T-cell (primary cell): ENCODE results near the gene TMEM109. TPM values are rescaled to one million over a fixed set of nuclear protein-coding genes. Genes with fewer than 3 reads are reported as not detected.

Experiments used
- ATAC-seq, 4 experiments: fragments of 200-7000 bp in 3 of 4; fragments of 150-1000 bp in 1 of 4; cut with Tn5 transposase; replicated peaks in 1 of 4; 1 replicate in 3 of 4; 2 replicates in 1 of 4; pipeline ENCODE4 v1.10.0; 2021; ENCODE audit warnings: moderate library complexity in 3 of 4, mild to moderate bottlenecking in 2 of 4, moderate number of reproducible peaks in 1 of 4
- CTCF ChIA-PET, 2 donors: fragments of 300-600 bp; sonication (Branson Sonifier 250); formaldehyde crosslinking; loops; one replicate each; lab custom pipeline; 2022; ENCODE audit warnings: antibody characterized with exemption in 2 of 2; lab: Charles Lee
- POLR2A ChIA-PET, 2 donors: fragments of 300-600 bp; sonication (Branson Sonifier 250); formaldehyde crosslinking; loops; one replicate each; lab custom pipeline; 2022; ENCODE audit warnings: antibody characterized with exemption in 2 of 2; lab: Charles Lee
- DNase-seq, 35 experiments: peaks; one replicate each; pipeline versions ENCODE4 v3.0.0 to v3.0.0-alpha.2; 2013 to 2023
- H3K27ac ChIP-seq: one replicate; pipeline ENCODE4 v1.5.1; 2013; ENCODE audit warnings: low read length
- H3K27me3 ChIP-seq, 2 experiments: replicated peaks in 1 of 2; 1 replicate in 1 of 2; 2 replicates in 1 of 2; pipeline versions ENCODE4 v1.6.1 to v1.7.0; 2013; ENCODE audit warnings: low read length in 1 of 2, mixed read lengths in 1 of 2; ENCODE audit not compliant: control insufficient read depth in 2 of 2, insufficient read depth in 2 of 2; ENCODE audit errors: extremely low read depth in 1 of 2
- H3K36me3 ChIP-seq, 2 donors: 1 replicate in 1 of 2; 2 replicates in 1 of 2; pipeline versions ENCODE4 v1.6.1 to v1.7.0; 2013; ENCODE audit warnings: low read length in 1 of 2; ENCODE audit not compliant: control insufficient read depth in 2 of 2, insufficient read depth in 1 of 2; ENCODE audit errors: extremely low read depth in 1 of 2
- H3K4me1 ChIP-seq, 2 experiments: 1 replicate in 1 of 2; 2 replicates in 1 of 2; pipeline versions ENCODE4 v1.6.1 to v1.7.0; 2013; ENCODE audit warnings: low read length in 2 of 2, mixed read lengths in 1 of 2; ENCODE audit not compliant: insufficient read depth in 2 of 2, control insufficient read depth in 1 of 2; ENCODE audit errors: extremely low read depth in 1 of 2
- H3K4me3 ChIP-seq, 2 donors: 1 replicate in 1 of 2; 2 replicates in 1 of 2; pipeline versions ENCODE4 v1.5.1 to v1.7.0; 2013; ENCODE audit warnings: mild to moderate bottlenecking in 2 of 2, low read length in 1 of 2, moderate library complexity in 1 of 2; ENCODE audit not compliant: control insufficient read depth in 1 of 2; ENCODE audit errors: extremely low read depth in 1 of 2
- H3K9me3 ChIP-seq: 2 replicates; pipeline ENCODE4 v1.7.0; 2013
- H3K27ac Mint-ChIP-seq, 2 donors: one replicate each; pipeline ENCODE4 v1.8.0; 2020 to 2021; ENCODE audit warnings: mild to moderate bottlenecking in 2 of 2, mixed read lengths in 2 of 2
- H3K27me3 Mint-ChIP-seq, 2 donors: one replicate each; pipeline ENCODE4 v1.8.0; 2021 to 2022; ENCODE audit warnings: mixed read lengths in 2 of 2
- H3K36me3 Mint-ChIP-seq: one replicate; pipeline ENCODE4 v1.8.0; 2021; ENCODE audit warnings: mixed read lengths
- H3K4me1 Mint-ChIP-seq, 3 donors: one replicate each; pipeline ENCODE4 v1.8.0; 2020 to 2022; ENCODE audit warnings: mixed read lengths in 3 of 3, mild to moderate bottlenecking in 1 of 3
- H3K4me3 Mint-ChIP-seq, 3 donors: one replicate each; pipeline ENCODE4 v1.8.0; 2020 to 2022; ENCODE audit warnings: mild to moderate bottlenecking in 3 of 3, mixed read lengths in 3 of 3, moderate library complexity in 3 of 3
- H3K9me3 Mint-ChIP-seq, 3 donors: one replicate each; pipeline ENCODE4 v1.8.0; 2020 to 2022; ENCODE audit warnings: mixed read lengths in 3 of 3
- WGBS: methylation state at CpG from one replicate; pipeline ENCODE4 v1.1.5; 2013; ENCODE audit warnings: missing lambda C conversion rate; ENCODE audit not compliant: insufficient coverage; 5-methylcytosine and 5-hydroxymethylcytosine counted together
- total RNA-seq, 35 experiments: library from RNA in 6 of 35; stranded (reverse) in 6 of 35; fragments of 120-200 nt in 1 of 35; gene quantifications; one replicate each; pipeline versions ENCODE4 v1.2.1 to v1.2.4 and lab custom pipeline; 2013 to 2026

The TMEM109 gene
- total RNA-seq, 5 donors from 2014 or later (not counting 1 experiment from before 2014, with no cell fraction given), result 55.6 to 82.1 (median 71.8) TPM

DNA sequence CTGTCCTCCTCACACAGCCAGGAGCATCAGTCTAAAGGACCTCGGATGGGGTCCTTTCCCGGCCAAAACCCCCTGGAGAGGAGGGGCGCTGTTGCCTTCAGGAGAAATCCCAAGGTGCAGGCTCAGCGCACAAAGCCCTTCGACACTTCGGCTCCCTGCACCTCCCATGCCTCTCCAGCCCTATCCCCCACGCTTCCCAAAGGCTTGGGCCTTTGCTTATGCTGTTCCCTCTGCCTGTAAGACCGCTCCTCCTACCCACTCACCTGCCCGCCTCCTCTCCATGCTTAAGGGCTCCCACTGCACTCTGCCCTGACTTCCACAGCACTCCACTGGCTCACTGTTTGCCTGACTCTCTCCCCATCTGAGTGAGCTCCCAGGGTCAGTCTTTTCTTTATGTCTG is 24.5 kb downstream of the TMEM109 start:
- Histone ChIP-seq H3K27ac (no peak overlapping the region), H3K4me1 (peaks cover 0 to 3% of the 10 kb centered on the region in 2 experiments), H3K36me3 (peaks cover 0 to 2% of the 10 kb centered on the region in 2 donors), H3K9me3 (no peaks in the 10 kb centered on the region), H3K4me3 (no peak overlapping the region), H3K27me3 (peaks cover 0 to 30% of the 10 kb centered on the region in 2 experiments)
- ChIA-PET POLR2A (no interaction called here), CTCF (no interaction called here)
- Mint-ChIP-seq H3K4me1 (peaks cover 0 to 3% (median 0%) of the 10 kb centered on the region in 3 donors), H3K27me3 (peaks cover 0 to 8% of the 10 kb centered on the region in 2 donors), H3K9me3 (no peaks in the 10 kb centered on the region), H3K27ac (no peak overlapping the region), H3K36me3 (peaks cover 5% of the 10 kb centered on the region), H3K4me3 (no peak overlapping the region)
- ATAC-seq (no peak), DNase-seq (no peak)
- WGBS, result 77% methylated on average over 6 of the region's 9 CpGs

DNA sequence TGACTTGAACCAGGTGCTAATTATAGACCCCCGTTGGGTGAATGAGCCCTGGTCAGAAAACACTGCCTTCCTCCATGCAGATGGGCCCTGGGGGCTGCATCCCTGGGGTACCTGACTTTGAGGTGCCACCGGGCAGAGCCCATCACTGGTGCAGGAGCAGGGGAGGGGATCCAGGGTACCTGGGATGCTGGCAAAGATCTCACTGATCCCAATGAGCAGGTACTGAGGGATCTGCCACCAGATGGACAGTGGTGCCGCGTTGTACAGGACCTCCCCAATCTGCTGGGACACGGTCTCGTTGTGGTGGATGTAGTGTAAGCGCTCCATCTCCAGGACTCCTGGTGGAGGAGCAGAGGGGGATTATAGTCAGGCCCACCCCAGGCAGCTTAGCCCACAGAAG is 25.3 kb downstream of the TMEM109 start:
- CTCF ChIA-PET, result no interaction called here
- peaks cover 0 to 25% of the 10 kb centered on the region in 2 experiments for H3K27me3 ChIP-seq

DNA sequence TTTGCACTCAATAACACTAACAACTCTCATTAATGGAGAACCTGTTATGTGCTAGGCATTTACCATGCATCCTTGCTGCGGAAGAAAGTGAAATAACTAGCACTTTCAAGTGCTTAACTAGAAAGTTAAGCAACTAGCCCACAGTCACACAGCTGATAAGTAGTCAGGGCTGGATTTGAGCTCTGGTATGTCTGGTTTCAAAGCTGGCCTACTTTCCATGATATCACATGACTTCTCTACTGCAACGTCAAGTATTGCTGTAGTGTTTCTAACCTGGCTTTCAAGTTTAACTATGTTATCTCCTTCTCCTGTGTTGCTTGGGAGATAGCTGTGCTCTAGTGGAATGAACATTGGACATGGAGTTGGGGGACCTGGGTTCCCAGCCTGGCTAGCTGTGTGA is 25.9 kb downstream of the TMEM109 start:
- DNase-seq, result no peak
- H3K4me1 ChIP-seq, result peaks cover 0 to 3% of the 10 kb centered on the region in 2 experiments
- peaks cover 0 to 23% of the 10 kb centered on the region in 2 experiments for H3K27me3 ChIP-seq
- no peak overlapping the region for H3K27ac ChIP-seq
- WGBS, result no CpG with 5 or more reads among the region's 2 CpGs
- POLR2A ChIA-PET, result no interaction called here
- Mint-ChIP-seq H3K4me3 (no peak overlapping the region), H3K9me3 (no peaks in the 10 kb centered on the region), H3K27me3 (peaks cover 0 to 4% of the 10 kb centered on the region in 2 donors), H3K4me1 (peaks cover 0 to 3% (median 0%) of the 10 kb centered on the region in 3 donors), H3K27ac (no peak overlapping the region), H3K36me3 (peaks cover 11% of the 10 kb centered on the region)
- no peak overlapping the region for H3K4me3 ChIP-seq
- peaks cover 0 to 2% of the 10 kb centered on the region in 2 donors for H3K36me3 ChIP-seq
- CTCF ChIA-PET, result no interaction called here
- peak in 1 of 4 experiments; percentile 23 for ATAC-seq
- no peaks in the 10 kb centered on the region for H3K9me3 ChIP-seq

More for the DNA sequence above, 25.3 kb downstream of the TMEM109 start:
- Histone ChIP-seq H3K27ac (no peak overlapping the region), H3K9me3 (no peaks in the 10 kb centered on the region), H3K36me3 (peaks cover 0 to 2% of the 10 kb centered on the region in 2 donors), H3K4me3 (no peak overlapping the region), H3K4me1 (peaks cover 0 to 3% of the 10 kb centered on the region in 2 experiments)
- Mint-ChIP-seq H3K4me1 (peaks cover 0 to 3% (median 0%) of the 10 kb centered on the region in 3 donors), H3K9me3 (no peaks in the 10 kb centered on the region), H3K36me3 (peaks cover 9% of the 10 kb centered on the region), H3K27ac (no peak overlapping the region), H3K27me3 (peaks cover 0 to 4% of the 10 kb centered on the region in 2 donors), H3K4me3 (no peak overlapping the region)
- ATAC-seq (no peak), DNase-seq (no peak)
- POLR2A ChIA-PET, result no interaction called here
- 90% methylated on average over 7 of the region's 7 CpGs for WGBS

DNA sequence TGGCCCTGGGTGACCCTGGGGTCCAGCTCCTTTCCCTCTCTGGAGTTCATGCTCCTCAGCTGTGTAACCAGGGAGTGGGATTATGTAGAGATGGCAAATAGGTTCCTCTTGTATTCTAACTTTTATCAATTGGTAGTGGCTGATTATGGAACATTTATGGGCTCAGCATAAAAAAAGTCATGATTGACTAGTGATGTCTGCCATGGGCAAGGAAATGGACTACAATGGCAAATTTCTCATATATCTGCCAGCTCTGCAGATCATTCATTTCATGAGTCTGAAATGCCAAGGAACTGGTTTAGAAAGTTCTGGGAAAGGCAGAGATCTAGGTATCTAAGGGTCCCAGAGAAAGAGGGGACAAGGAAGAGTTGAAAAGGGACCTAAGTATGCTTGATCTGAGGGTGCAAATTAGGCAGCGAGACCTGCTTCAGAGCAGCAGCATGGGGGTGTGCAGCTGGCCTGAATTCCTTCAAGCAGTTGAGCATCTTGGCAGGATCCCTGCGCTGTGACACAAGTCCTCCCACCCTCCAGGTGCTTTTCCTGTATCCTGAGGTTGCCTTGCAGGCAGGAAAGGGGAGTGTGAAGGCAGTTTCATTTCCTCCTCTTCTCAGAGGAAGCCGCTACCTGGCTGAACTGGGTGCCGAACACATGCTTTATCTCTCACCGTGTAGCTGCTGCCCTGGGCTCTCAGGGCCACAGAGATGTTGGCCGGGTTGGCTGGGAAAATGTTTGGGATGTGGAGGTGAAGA is 27.6 kb downstream of the TMEM109 start:
- WGBS, result 100% methylated on average over 1 of the region's 6 CpGs
- H3K27me3 Mint-ChIP-seq, result peaks cover 0 to 2% of the 10 kb centered on the region in 2 donors
- H3K4me1 Mint-ChIP-seq, result peaks cover 0 to 3% (median 0%) of the 10 kb centered on the region in 3 donors
- Histone ChIP-seq H3K4me1 (peaks cover 0 to 3% of the 10 kb centered on the region in 2 experiments), H3K27me3 (peaks cover 0 to 11% of the 10 kb centered on the region in 2 experiments), H3K4me3 (no peak overlapping the region), H3K36me3 (peaks cover 0 to 2% of the 10 kb centered on the region in 2 donors), H3K27ac (no peak overlapping the region), H3K9me3 (no peaks in the 10 kb centered on the region)
- ChIA-PET POLR2A (no interaction called here), CTCF (no interaction called here)
- no peaks in the 10 kb centered on the region for H3K9me3 Mint-ChIP-seq
- peaks cover 14% of the 10 kb centered on the region for H3K36me3 Mint-ChIP-seq
- no peak overlapping the region for H3K4me3 Mint-ChIP-seq
- DNase-seq, result no peak
- ATAC-seq, result no peak
- no peak overlapping the region for H3K27ac Mint-ChIP-seq

DNA sequence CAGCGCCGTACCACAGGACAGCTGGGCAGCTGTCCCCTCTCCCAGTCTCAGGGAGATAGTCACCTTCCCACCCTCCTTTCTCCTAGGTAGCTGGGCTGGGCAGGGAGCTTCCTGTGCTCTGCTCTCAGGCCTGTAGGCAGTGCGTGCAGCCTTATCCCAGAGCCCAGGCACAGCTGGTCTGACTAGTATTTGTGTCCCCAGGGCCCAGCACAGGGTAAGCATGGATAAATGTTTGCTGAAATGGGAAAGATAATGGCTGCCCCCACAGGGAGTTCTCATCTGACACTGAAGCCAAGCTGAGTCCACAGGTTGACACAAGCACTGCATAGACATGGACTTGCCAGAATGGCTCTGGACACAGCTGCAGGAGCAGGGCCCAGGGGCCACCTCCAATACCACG is 28.3 kb downstream of the TMEM109 start:
- Mint-ChIP-seq H3K36me3 (peaks cover 14% of the 10 kb centered on the region), H3K9me3 (no peaks in the 10 kb centered on the region), H3K4me1 (peaks cover 0 to 3% (median 0%) of the 10 kb centered on the region in 3 donors), H3K27me3 (peaks cover 0 to 2% of the 10 kb centered on the region in 2 donors), H3K4me3 (no peak overlapping the region), H3K27ac (no peak overlapping the region)
- H3K9me3 ChIP-seq, result no peaks in the 10 kb centered on the region
- DNase-seq (no peak), ATAC-seq (no peak)
- WGBS, result 100% methylated on average over 2 of the region's 4 CpGs
- no peak overlapping the region for H3K27ac ChIP-seq
- no peak overlapping the region for H3K4me3 ChIP-seq
- POLR2A ChIA-PET, result no interaction called here
- CTCF ChIA-PET, result no interaction called here
- H3K36me3 ChIP-seq, result peaks cover 0 to 2% of the 10 kb centered on the region in 2 donors
- H3K27me3 ChIP-seq, result peaks cover 0 to 10% of the 10 kb centered on the region in 2 experiments
- peaks cover 0 to 3% of the 10 kb centered on the region in 2 experiments for H3K4me1 ChIP-seq

DNA sequence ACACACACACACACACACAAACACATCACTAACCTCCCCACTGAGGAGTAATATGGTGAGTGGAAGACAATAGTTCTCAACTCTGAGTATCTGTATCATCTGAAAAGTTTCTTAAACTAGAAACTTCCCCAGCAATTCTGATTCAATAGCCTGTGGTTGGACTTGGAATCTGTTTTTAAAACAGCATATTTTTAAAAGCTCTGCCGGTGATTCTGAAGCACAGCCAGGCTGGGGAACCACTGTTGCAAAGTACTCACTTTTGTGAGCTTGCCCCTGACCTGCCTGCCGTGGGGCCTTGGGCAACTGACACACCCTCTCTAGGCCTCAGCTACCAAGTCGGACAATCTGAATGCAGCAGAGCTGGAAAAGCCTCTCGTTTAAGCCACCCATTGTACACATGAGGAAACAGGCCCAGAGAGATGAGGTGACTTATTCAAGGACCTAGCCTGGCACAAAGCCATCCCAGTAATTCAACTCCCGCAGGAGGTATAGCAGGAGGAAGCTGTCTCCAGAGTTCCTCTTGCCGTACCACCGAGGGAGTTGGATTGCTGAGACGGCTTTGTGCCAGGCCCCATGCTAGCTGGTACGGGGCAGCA is 29.1 kb downstream of the TMEM109 start:
- H3K27ac ChIP-seq, result no peak overlapping the region
- peaks cover 0 to under 1% of the 10 kb centered on the region in 2 donors for H3K27me3 Mint-ChIP-seq
- CTCF ChIA-PET, result no interaction called here

More for the DNA sequence above, 29.1 kb downstream of the TMEM109 start:
- H3K4me1 ChIP-seq, result peaks cover 0 to 3% of the 10 kb centered on the region in 2 experiments
- Mint-ChIP-seq H3K4me1 (peaks cover 0 to 3% (median 0%) of the 10 kb centered on the region in 3 donors), H3K9me3 (no peaks in the 10 kb centered on the region), H3K27ac (no peak overlapping the region), H3K4me3 (no peak overlapping the region), H3K36me3 (peaks cover 14% of the 10 kb centered on the region)
- H3K27me3 ChIP-seq, result peaks cover 0 to 10% of the 10 kb centered on the region in 2 experiments
- H3K9me3 ChIP-seq, result no peaks in the 10 kb centered on the region
- POLR2A ChIA-PET, result interaction anchor here in 1 of 2 donors (0.7 kb wide), 1 partner anchor 84 kb away, joined by 3 read pairs; no protein-coding TSS in a partner anchor
- DNase-seq, result no peak
- no peak overlapping the region for H3K4me3 ChIP-seq
- ATAC-seq, result no peak
- H3K36me3 ChIP-seq, result peaks cover 0 to 2% of the 10 kb centered on the region in 2 donors
- 89% methylated on average over 3 of the region's 9 CpGs for WGBS
